Spinal cord (tissue), 10 donors: ENCODE data around the gene TMEM131L. TPM values are rescaled to one million over a fixed set of nuclear protein-coding genes. Genes with fewer than 3 reads are reported as not detected.
"Not testable (repeated sequence)": the region's sequence is repeated elsewhere in the genome, so short reads cannot be mapped to it uniquely, and the experiment has no call there.

Experiments used
- DNase-seq, 6 donors: peaks; one replicate each; pipeline versions ENCODE4 v3.0.0 to v3.0.0-alpha.2; 2013 to 2015; ENCODE audit warnings: low spot score in 6 of 6, low read depth in 4 of 6
- H3K27ac ChIP-seq: one replicate; pipeline ENCODE4 v1.5.1; 2013; ENCODE audit warnings: low read depth, low read length, control low read depth
- H3K27me3 ChIP-seq: one replicate; pipeline ENCODE4 v1.6.1; 2013; ENCODE audit warnings: low read length; ENCODE audit not compliant: control insufficient read depth, insufficient read depth
- H3K36me3 ChIP-seq: one replicate; pipeline ENCODE4 v1.6.1; 2013; ENCODE audit warnings: low read length; ENCODE audit not compliant: control insufficient read depth, insufficient read depth
- H3K4me1 ChIP-seq: one replicate; pipeline ENCODE4 v1.6.1; 2013; ENCODE audit warnings: low read length; ENCODE audit not compliant: control insufficient read depth, insufficient read depth
- H3K4me3 ChIP-seq: one replicate; pipeline ENCODE4 v1.5.1; 2013; ENCODE audit warnings: low read depth, low read length, control low read depth
- H3K9me3 ChIP-seq: one replicate; pipeline ENCODE4 v1.6.1; 2013; ENCODE audit warnings: low read length; ENCODE audit not compliant: control insufficient read depth, insufficient read depth
- WGBS: methylation state at CpG from one replicate; pipeline ENCODE4 v1.1.5; 2013; ENCODE audit warnings: missing lambda C conversion rate; ENCODE audit not compliant: insufficient coverage; 5-methylcytosine and 5-hydroxymethylcytosine counted together
- polyA plus RNA-seq, 2 donors: library from polyadenylated mRNA; unstranded; fragments of 120-200 nt; gene quantifications; one replicate each; pipeline ENCODE4 v1.2.1, GENCODE V29; 2013; ENCODE audit not compliant: insufficient read length in 2 of 2
- total RNA-seq, 2 donors: library from RNA; depleted of rRNA in 1 of 2; stranded (reverse); fragments of 120-200 nt in 1 of 2; fragments of >200 nt in 1 of 2; gene quantifications; one replicate each; pipeline versions ENCODE4 v1.2.3 to v1.2.4, GENCODE V29; 2013 to 2014
- donor health status: healthy.

TMEM131L gene
- total and polyA plus RNA-seq, 4 donors, result 6.5 to 18.1 (median 12.4) TPM

GRCh38 chr4:153595894-153596601, 129.9 kb downstream of the TMEM131L start:
- Histone ChIP-seq H3K4me1 (no peaks in the 10 kb centered on the region), H3K9me3 (no peaks in the 10 kb centered on the region), H3K27me3 (no peaks in the 10 kb centered on the region), H3K36me3 (peaks cover 11% of the 10 kb centered on the region), H3K27ac (no peak overlapping the region), H3K4me3 (no peak overlapping the region)
- no peak for DNase-seq
- 100% methylated on average over 1 of the region's 6 CpGs for WGBS

- no peaks in the 10 kb centered on the region for H3K27me3 ChIP-seq
- H3K36me3 ChIP-seq, result peaks cover 9% of the 10 kb centered on the region
- no peak for DNase-seq
- WGBS, result 94% methylated on average over 3 of the region's 3 CpGs
- H3K27ac ChIP-seq, result no peak overlapping the region
- no peak overlapping the region for H3K4me3 ChIP-seq
- H3K4me1 ChIP-seq, result no peaks in the 10 kb centered on the region
- no peaks in the 10 kb centered on the region for H3K9me3 ChIP-seq
Measured at GRCh38 chr4:153602758-153603157, 136.6 kb downstream of the TMEM131L start.

- H3K27ac ChIP-seq, result no peak overlapping the region
- H3K4me3 ChIP-seq, result no peak overlapping the region
- H3K27me3 ChIP-seq, result no peaks in the 10 kb centered on the region
- peaks cover 9% of the 10 kb centered on the region for H3K36me3 ChIP-seq
- H3K4me1 ChIP-seq, result no peaks in the 10 kb centered on the region
- no peak for DNase-seq
- no CpG with 5 or more reads among the region's 2 CpGs for WGBS
- H3K9me3 ChIP-seq, result no peaks in the 10 kb centered on the region
Measured at GRCh38 chr4:153603258-153603657, 137.1 kb downstream of the TMEM131L start.

GRCh38 chr4:153603835-153604234, 137.7 kb downstream of the TMEM131L start:
- Histone ChIP-seq H3K27ac (no peak overlapping the region), H3K4me3 (no peak overlapping the region), H3K36me3 (peaks cover 9% of the 10 kb centered on the region), H3K9me3 (no peaks in the 10 kb centered on the region), H3K4me1 (no peaks in the 10 kb centered on the region), H3K27me3 (no peaks in the 10 kb centered on the region)
- 73% methylated on average over 3 of the region's 3 CpGs for WGBS
- DNase-seq, result no peak

- not testable (repeated sequence) for H3K9me3 ChIP-seq, H3K27me3 ChIP-seq, H3K4me3 ChIP-seq, H3K4me1 ChIP-seq, H3K27ac ChIP-seq, H3K36me3 ChIP-seq, DNase-seq
- WGBS, result no CpG with 5 or more reads among the region's 2 CpGs
Measured at GRCh38 chr4:153609070-153609469, 142.9 kb downstream of the TMEM131L start.

- H3K27ac ChIP-seq, result no peak overlapping the region
- H3K4me3 ChIP-seq, result no peak overlapping the region
- no peaks in the 10 kb centered on the region for H3K27me3 ChIP-seq
- no peaks in the 10 kb centered on the region for H3K4me1 ChIP-seq
- DNase-seq, result no peak
- H3K36me3 ChIP-seq, result no peaks in the 10 kb centered on the region
- no peaks in the 10 kb centered on the region for H3K9me3 ChIP-seq
- 86% methylated on average over 2 of the region's 5 CpGs for WGBS
Measured at GRCh38 chr4:153610623-153611376, 144.6 kb downstream of the TMEM131L start.

- 100% methylated on average over 1 of the region's 3 CpGs for WGBS
- Histone ChIP-seq H3K9me3 (no peaks in the 10 kb centered on the region), H3K27me3 (no peaks in the 10 kb centered on the region), H3K4me1 (no peaks in the 10 kb centered on the region), H3K36me3 (no peaks in the 10 kb centered on the region), H3K4me3 (no peak overlapping the region), H3K27ac (no peak overlapping the region)
- no peak for DNase-seq
Measured at GRCh38 chr4:153611679-153612078, 145.5 kb downstream of the TMEM131L start.

GRCh38 chr4:153612878-153613277, 146.7 kb downstream of the TMEM131L start:
- WGBS, result no CpG with 5 or more reads among the region's 2 CpGs
- H3K27me3 ChIP-seq, result no peaks in the 10 kb centered on the region
- no peak overlapping the region for H3K27ac ChIP-seq
- DNase-seq, result no peak
- no peak overlapping the region for H3K4me3 ChIP-seq
- no peaks in the 10 kb centered on the region for H3K4me1 ChIP-seq
- no peaks in the 10 kb centered on the region for H3K36me3 ChIP-seq
- H3K9me3 ChIP-seq, result no peaks in the 10 kb centered on the region

GRCh38 chr4:153616006-153616555, 149.9 kb downstream of the TMEM131L start:
- Histone ChIP-seq H3K27ac (no peak overlapping the region), H3K9me3 (no peaks in the 10 kb centered on the region), H3K4me3 (no peak overlapping the region), H3K36me3 (peaks cover under 1% of the 10 kb centered on the region), H3K4me1 (no peaks in the 10 kb centered on the region), H3K27me3 (no peaks in the 10 kb centered on the region)
- DNase-seq, result no peak
- 100% methylated on average over 2 of the region's 8 CpGs for WGBS
